ENCODE results near the gene CDH23.

CDH23 gene

GRCh38 chr10:71646592-71647292, 250.0 kb downstream of the CDH23 start:
- DNase-seq: no peak

- no peak for DNase-seq
Measured at GRCh38 chr10:71647526-71648253, 251.0 kb downstream of the CDH23 start.

GRCh38 chr10:71648254-71648932, 251.7 kb downstream of the CDH23 start:
- no peak for DNase-seq

GRCh38 chr10:71648933-71649320, 252.2 kb downstream of the CDH23 start:
- no peak for DNase-seq

- no peak for DNase-seq
Measured at GRCh38 chr10:71649631-71650030, 252.9 kb downstream of the CDH23 start.

GRCh38 chr10:71650397-71650796, 253.7 kb downstream of the CDH23 start:
- DNase-seq: no peak

GRCh38 chr10:71651428-71651827, 254.7 kb downstream of the CDH23 start:
- DNase-seq: no peak

GRCh38 chr10:71651928-71652327, 255.2 kb downstream of the CDH23 start:
- DNase-seq: no peak

- DNase-seq: no peak
Measured at GRCh38 chr10:71653044-71653443, 256.3 kb downstream of the CDH23 start.

- DNase-seq: no peak
Measured at GRCh38 chr10:71656220-71656619, 259.5 kb downstream of the CDH23 start.

- DNase-seq: no peak
Measured at GRCh38 chr10:71657604-71658466, 261.1 kb downstream of the CDH23 start.

GRCh38 chr10:71658467-71658745, 261.7 kb downstream of the CDH23 start:
- no peak for DNase-seq

- no peak for DNase-seq
Measured at GRCh38 chr10:71659111-71659634, 262.5 kb downstream of the CDH23 start.

GRCh38 chr10:71659737-71660136, 263.0 kb downstream of the CDH23 start:
- DNase-seq: no peak

GRCh38 chr10:71660313-71660712, 263.6 kb downstream of the CDH23 start:
- DNase-seq: no peak

GRCh38 chr10:71661060-71661622, 264.4 kb downstream of the CDH23 start:
- DNase-seq: no peak

GRCh38 chr10:71661779-71662336, 265.1 kb downstream of the CDH23 start:
- no peak for DNase-seq

- no peak for DNase-seq
Measured at GRCh38 chr10:71663311-71663710, 266.6 kb downstream of the CDH23 start.

GRCh38 chr10:71664585-71664984, 267.9 kb downstream of the CDH23 start:
- DNase-seq: no peak

- no peak for DNase-seq
Measured at GRCh38 chr10:71665456-71665855, 268.7 kb downstream of the CDH23 start.

GRCh38 chr10:71666639-71667386, 270.1 kb downstream of the CDH23 start:
- DNase-seq: no peak

- DNase-seq: no peak
Measured at GRCh38 chr10:71667387-71667752, 270.6 kb downstream of the CDH23 start.

Measured in activated CD8-positive, alpha-beta memory T cell treated with anti-CD3 and anti-CD28 coated beads, Interleukin-2, amount 50 U/mL, for 4 hours (primary cell).